ENCODE measurements around the gene SPHK2.

SPHK2 gene

DNA sequence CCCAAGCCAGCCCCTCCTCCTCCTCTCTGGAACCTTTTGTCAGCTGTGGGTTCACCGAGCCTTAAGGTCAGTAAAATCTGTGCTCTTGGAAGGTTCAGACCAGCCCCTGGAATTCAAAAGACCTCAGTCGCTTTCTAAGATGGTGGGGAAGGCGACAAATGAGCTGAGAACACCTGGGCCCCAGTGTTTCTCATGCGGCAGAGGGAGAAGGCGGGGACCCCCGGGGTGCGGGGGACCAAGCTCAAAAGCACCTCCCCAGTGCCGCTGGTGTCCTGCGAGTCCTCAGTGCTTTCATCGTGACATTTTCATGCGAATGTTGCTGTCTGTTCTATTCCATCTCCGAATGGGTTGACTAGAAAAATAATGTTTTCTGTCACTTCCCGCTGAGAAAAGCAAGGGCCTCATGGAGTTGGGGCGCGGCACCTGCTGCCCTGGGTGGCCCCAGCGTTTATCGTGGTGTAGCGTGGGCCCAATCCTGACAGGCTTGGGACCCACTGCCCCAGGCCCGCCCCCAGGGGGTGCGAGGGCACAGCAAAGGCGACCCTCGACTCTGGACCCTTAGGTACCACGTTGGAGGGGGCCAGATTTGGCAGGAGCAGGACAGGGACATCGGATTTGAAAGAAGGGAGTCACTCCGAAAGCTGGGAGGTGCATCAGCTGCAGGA is 54.3 kb downstream of the SPHK2 start:
- H4K20me1 ChIP-seq (ENCODE audit: insufficient read depth): no peaks in the 10 kb centered on the region
- H3K36me3 ChIP-seq (ENCODE audit: insufficient read depth): no peaks in the 10 kb centered on the region
- H3K79me2 ChIP-seq (ENCODE audit: insufficient read depth, low read depth): no peaks in the 10 kb centered on the region
- H3K27me3 ChIP-seq (ENCODE audit: insufficient read depth, low read depth): peaks cover 17% of the 10 kb centered on the region; the same call in 1 of the 2 replicates
- TF ChIP-seq CTCF (conservative IDR thresholded peaks at IDR 0.05; ENCODE audit: low read depth, low read length): no peak
- H3K4me3 ChIP-seq (IDR thresholded peaks at IDR 0.05; ENCODE audit: insufficient read depth, low read depth, low read length): no peak overlapping the region
- peaks cover 5% of the 10 kb centered on the region for H3K4me1 ChIP-seq (ENCODE audit: low read depth, poor library complexity, severe bottlenecking)
- no peak overlapping the region for H2AFZ ChIP-seq (ENCODE audit: low read depth)
- H3K4me2 ChIP-seq: no peak overlapping the region
- H3K9ac ChIP-seq: no peak overlapping the region
- no peak overlapping the region for H3K27ac ChIP-seq

GRCh38 chr19:48674216-48674809 is 55.0 kb downstream of the SPHK2 start:
- Histone ChIP-seq H3K79me2 (ENCODE audit: insufficient read depth, low read depth) (no peaks in the 10 kb centered on the region), H3K9ac (no peak overlapping the region), H3K4me3 (IDR thresholded peaks at IDR 0.05; ENCODE audit: insufficient read depth, low read depth, low read length) (no peak overlapping the region), H3K27me3 (ENCODE audit: insufficient read depth, low read depth) (peaks cover 22% of the 10 kb centered on the region; the same call in 1 of the 2 replicates), H3K27ac (no peak overlapping the region), H3K36me3 (ENCODE audit: insufficient read depth) (no peaks in the 10 kb centered on the region), H4K20me1 (ENCODE audit: insufficient read depth) (no peaks in the 10 kb centered on the region), H3K4me1 (ENCODE audit: low read depth, poor library complexity, severe bottlenecking) (peaks cover 5% of the 10 kb centered on the region), H2AFZ (ENCODE audit: low read depth) (no peak overlapping the region), H3K4me2 (no peak overlapping the region)
- TF ChIP-seq CTCF (conservative IDR thresholded peaks at IDR 0.05; ENCODE audit: low read depth, low read length): no peak

DNA sequence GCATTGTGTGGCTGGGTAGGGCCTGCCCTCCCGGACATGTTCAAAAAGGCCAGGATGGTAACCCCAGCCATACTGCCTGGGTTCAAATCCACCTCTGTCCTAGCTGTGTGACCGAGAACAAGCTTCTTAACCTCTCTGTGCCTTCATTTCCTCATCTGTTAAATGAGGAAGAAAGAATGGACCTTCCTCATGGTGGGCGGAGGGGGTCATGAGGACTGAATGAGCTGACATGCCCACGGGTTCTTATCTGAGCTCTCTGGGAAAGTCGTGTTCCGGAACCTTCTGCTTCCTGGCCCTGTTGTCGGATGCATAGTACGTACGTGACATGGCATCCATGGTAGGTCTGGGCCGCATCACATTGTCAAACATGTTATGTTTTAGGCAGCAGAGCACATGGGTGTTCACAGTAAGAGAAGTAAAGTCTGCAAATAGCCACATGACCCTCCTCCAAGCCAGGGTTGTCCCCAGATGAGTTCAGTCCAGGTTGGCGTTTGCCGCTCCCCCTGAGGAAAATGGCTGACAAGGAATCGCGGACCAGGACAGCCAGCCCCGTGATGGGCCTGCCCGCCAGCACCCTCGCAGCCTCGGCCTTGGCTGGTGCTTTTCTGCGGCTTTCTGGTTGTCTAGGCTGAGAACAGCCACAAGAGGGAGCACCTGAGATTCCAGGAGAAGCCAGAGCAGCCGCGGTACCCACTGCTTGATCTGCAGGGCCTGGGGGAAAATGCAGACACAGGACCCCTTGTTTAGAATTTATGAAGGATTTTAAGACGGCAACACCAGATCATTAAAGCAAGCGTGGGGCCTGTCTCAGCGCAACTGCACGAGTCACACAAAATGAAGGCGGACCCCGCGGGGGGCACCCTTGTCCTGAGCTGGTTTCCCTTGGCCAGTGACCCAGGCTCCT is 55.9 kb downstream of the SPHK2 start:
- H3K79me2 ChIP-seq (ENCODE audit: insufficient read depth, low read depth): no peaks in the 10 kb centered on the region
- TF ChIP-seq CTCF (conservative IDR thresholded peaks at IDR 0.05; ENCODE audit: low read depth, low read length): peak; percentile 85
- peaks cover 29% of the 10 kb centered on the region; the same call in 1 of the 2 replicates for H3K27me3 ChIP-seq (ENCODE audit: insufficient read depth, low read depth)
- H3K4me1 ChIP-seq (ENCODE audit: low read depth, poor library complexity, severe bottlenecking): peaks cover 5% of the 10 kb centered on the region
- no peak overlapping the region for H3K9ac ChIP-seq
- peak overlapping the region; percentile 60; the same call in 1 of the 2 replicates for H2AFZ ChIP-seq (ENCODE audit: low read depth)
- H3K36me3 ChIP-seq (ENCODE audit: insufficient read depth): no peaks in the 10 kb centered on the region
- no peak overlapping the region for H3K4me2 ChIP-seq
- H3K4me3 ChIP-seq (IDR thresholded peaks at IDR 0.05; ENCODE audit: insufficient read depth, low read depth, low read length): no peak overlapping the region
- H4K20me1 ChIP-seq (ENCODE audit: insufficient read depth): no peaks in the 10 kb centered on the region
- no peak overlapping the region for H3K27ac ChIP-seq

GRCh38 chr19:48676487-48676886 is 57.2 kb downstream of the SPHK2 start:
- no peaks in the 10 kb centered on the region for H3K36me3 ChIP-seq (ENCODE audit: insufficient read depth)
- H2AFZ ChIP-seq (ENCODE audit: low read depth): no peak overlapping the region
- H4K20me1 ChIP-seq (ENCODE audit: insufficient read depth): no peaks in the 10 kb centered on the region
- H3K4me3 ChIP-seq (IDR thresholded peaks at IDR 0.05; ENCODE audit: insufficient read depth, low read depth, low read length): no peak overlapping the region
- H3K27ac ChIP-seq: no peak overlapping the region
- H3K27me3 ChIP-seq (ENCODE audit: insufficient read depth, low read depth): peaks cover 36% of the 10 kb centered on the region; the same call in 1 of the 2 replicates
- no peak overlapping the region for H3K9ac ChIP-seq
- H3K79me2 ChIP-seq (ENCODE audit: insufficient read depth, low read depth): no peaks in the 10 kb centered on the region
- no peak for TF ChIP-seq CTCF (conservative IDR thresholded peaks at IDR 0.05; ENCODE audit: low read depth, low read length)
- H3K4me1 ChIP-seq (ENCODE audit: low read depth, poor library complexity, severe bottlenecking): peaks cover 5% of the 10 kb centered on the region
- H3K4me2 ChIP-seq: no peak overlapping the region
